HEK293 (cell line): ENCODE results near the gene TSGA10IP.
A peak's percentile ranks its signal among the peaks of the same experiment; 100 is the strongest.

Experiments used
- BCL11B ChIP-seq: fragments of 450-650 bp; formaldehyde crosslinking; IDR thresholded peaks from 2 replicates; pipeline ENCODE4 v1.5.1; 2016; ENCODE audit warnings: low read depth, missing biosample characterization, missing genetic modification characterization
- GFI1B ChIP-seq: fragments of 450-650 bp; formaldehyde crosslinking; IDR thresholded peaks from 2 replicates; pipeline ENCODE4 v1.5.1; 2016; ENCODE audit warnings: missing biosample characterization, missing genetic modification characterization
- HIC1 ChIP-seq: fragments of 450-650 bp; formaldehyde crosslinking; IDR thresholded peaks from 2 replicates; pipeline ENCODE4 v1.5.1; 2016; ENCODE audit warnings: missing biosample characterization, missing genetic modification characterization
- IKZF3 ChIP-seq: fragments of 450-650 bp; IDR thresholded peaks from 2 replicates; pipeline ENCODE4 v1.5.0; 2018; ENCODE audit warnings: missing biosample characterization, mild to moderate bottlenecking, missing genetic modification characterization, moderate library complexity
- KLF9 ChIP-seq: fragments of 450-650 bp; formaldehyde crosslinking; IDR thresholded peaks from 2 replicates; pipeline ENCODE4 v1.5.1; 2016; ENCODE audit warnings: missing biosample characterization, missing genetic modification characterization, low read depth
- MYNN ChIP-seq: fragments of 450-650 bp; formaldehyde crosslinking; IDR thresholded peaks from 2 replicates; pipeline ENCODE4 v1.5.1; 2016; ENCODE audit warnings: missing biosample characterization, missing genetic modification characterization, borderline replicate concordance
- OSR2 ChIP-seq: fragments of 450-650 bp; formaldehyde crosslinking; IDR thresholded peaks from 2 replicates; pipeline ENCODE4 v1.5.1; 2016; ENCODE audit warnings: missing biosample characterization, missing genetic modification characterization
- PATZ1 ChIP-seq: fragments of 450-650 bp; formaldehyde crosslinking; IDR thresholded peaks from 2 replicates; pipeline ENCODE4 v1.5.1; 2016; ENCODE audit warnings: missing biosample characterization, missing genetic modification characterization
- PRDM4 ChIP-seq: fragments of 450-650 bp; formaldehyde crosslinking; IDR thresholded peaks from 2 replicates; pipeline ENCODE4 v1.5.1; 2017; ENCODE audit warnings: missing biosample characterization, missing genetic modification characterization
- SCRT1 ChIP-seq: fragments of 450-650 bp; formaldehyde crosslinking; IDR thresholded peaks from 2 replicates; pipeline ENCODE4 v1.5.1; 2016; ENCODE audit warnings: missing biosample characterization, missing genetic modification characterization, borderline replicate concordance
- SP3 ChIP-seq: fragments of 450-650 bp; formaldehyde crosslinking; IDR thresholded peaks from 2 replicates; pipeline ENCODE4 v1.5.1; 2016; ENCODE audit warnings: missing biosample characterization, missing genetic modification characterization
- SP7 ChIP-seq: fragments of 450-650 bp; formaldehyde crosslinking; IDR thresholded peaks from 2 replicates; pipeline ENCODE4 v1.5.1; 2016; ENCODE audit warnings: missing biosample characterization, missing genetic modification characterization
- ZBTB1 ChIP-seq: fragments of 450-650 bp; formaldehyde crosslinking; IDR thresholded peaks from 2 replicates; pipeline ENCODE4 v1.5.1; 2016; ENCODE audit warnings: missing biosample characterization, missing genetic modification characterization
- ZBTB48 ChIP-seq: fragments of 450-650 bp; formaldehyde crosslinking; IDR thresholded peaks from 2 replicates; pipeline ENCODE4 v1.5.1; 2016; ENCODE audit warnings: missing biosample characterization, missing genetic modification characterization
- ZNF184 ChIP-seq: fragments of 450-650 bp; IDR thresholded peaks from 2 replicates; pipeline ENCODE4 v1.5.1; 2018; ENCODE audit warnings: missing biosample characterization, mild to moderate bottlenecking, missing genetic modification characterization
- ZNF248 ChIP-seq: fragments of 450-650 bp; formaldehyde crosslinking; IDR thresholded peaks from 2 replicates; pipeline ENCODE4 v1.5.1; 2017; ENCODE audit warnings: missing biosample characterization, missing genetic modification characterization
- ZNF280D ChIP-seq: fragments of 450-650 bp; formaldehyde crosslinking; IDR thresholded peaks from 2 replicates; pipeline ENCODE4 v1.5.1; 2016; ENCODE audit warnings: missing biosample characterization, missing genetic modification characterization
- ZNF404 ChIP-seq: fragments of 450-650 bp; formaldehyde crosslinking; IDR thresholded peaks from 2 replicates; pipeline ENCODE4 v1.5.1; 2017; ENCODE audit warnings: missing biosample characterization, missing genetic modification characterization
- ZNF596 ChIP-seq: fragments of 450-650 bp; IDR thresholded peaks from 2 replicates; pipeline ENCODE4 v1.5.0; 2018; ENCODE audit warnings: missing biosample characterization, mild to moderate bottlenecking, missing genetic modification characterization, moderate library complexity
- ZNF692 ChIP-seq: fragments of 450-650 bp; formaldehyde crosslinking; IDR thresholded peaks from 2 replicates; pipeline ENCODE4 v1.5.1; 2016; ENCODE audit warnings: missing biosample characterization, missing genetic modification characterization
- ZNF76 ChIP-seq: fragments of 450-650 bp; formaldehyde crosslinking; IDR thresholded peaks from 2 replicates; pipeline ENCODE4; 2016; ENCODE audit warnings: low read depth, missing biosample characterization, missing genetic modification characterization, borderline replicate concordance
- TF ChIP-seq, protein P1 (sequence below): sonication (generic); formaldehyde crosslinking; IDR thresholded peaks from 2 replicates; pipeline ENCODE4 v1.8.1; 2022; ENCODE audit warnings: mild to moderate bottlenecking, moderate library complexity, missing genetic modification reagents
- TF ChIP-seq, protein P2 (sequence below): fragments of 450-650 bp; formaldehyde crosslinking; IDR thresholded peaks from 2 replicates; pipeline ENCODE4 v1.5.1; 2016; ENCODE audit warnings: missing biosample characterization, missing genetic modification characterization

The TSGA10IP gene

DNA sequence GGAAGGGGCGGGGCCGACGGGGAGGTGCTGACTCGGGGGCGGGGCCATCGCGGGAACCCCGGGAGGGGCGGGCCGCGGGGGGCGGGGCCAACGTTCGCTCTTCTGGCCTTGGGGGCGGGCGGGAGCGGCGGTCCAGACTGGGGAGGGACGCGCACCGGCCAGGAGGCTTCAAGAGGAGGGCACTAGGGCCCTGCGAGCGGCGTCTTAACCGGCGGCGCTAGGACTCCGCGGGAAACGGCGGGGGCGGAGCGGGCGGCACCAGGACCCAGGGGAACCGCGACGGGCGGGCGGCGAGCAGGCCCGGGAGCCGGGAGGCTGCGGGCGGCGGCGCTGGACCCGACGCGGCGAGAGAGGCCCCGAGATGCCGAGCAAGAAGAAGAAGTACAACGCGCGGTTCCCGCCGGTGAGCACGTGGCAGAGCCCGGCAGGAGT, 26.1 kb upstream of the TSGA10IP start, which contains the start of gene DRAP1 (continued):
- no peak for TF ChIP-seq HIC1 (tag by site-specific recombination)
- TF ChIP-seq, protein P1, sequence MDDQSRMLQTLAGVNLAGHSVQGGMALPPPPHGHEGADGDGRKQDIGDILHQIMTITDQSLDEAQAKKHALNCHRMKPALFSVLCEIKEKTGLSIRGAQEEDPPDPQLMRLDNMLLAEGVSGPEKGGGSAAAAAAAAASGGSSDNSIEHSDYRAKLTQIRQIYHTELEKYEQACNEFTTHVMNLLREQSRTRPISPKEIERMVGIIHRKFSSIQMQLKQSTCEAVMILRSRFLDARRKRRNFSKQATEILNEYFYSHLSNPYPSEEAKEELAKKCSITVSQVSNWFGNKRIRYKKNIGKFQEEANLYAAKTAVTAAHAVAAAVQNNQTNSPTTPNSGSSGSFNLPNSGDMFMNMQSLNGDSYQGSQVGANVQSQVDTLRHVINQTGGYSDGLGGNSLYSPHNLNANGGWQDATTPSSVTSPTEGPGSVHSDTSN (CRISPR knock-in tag): peak; percentile 29
- TF ChIP-seq, protein P2, sequence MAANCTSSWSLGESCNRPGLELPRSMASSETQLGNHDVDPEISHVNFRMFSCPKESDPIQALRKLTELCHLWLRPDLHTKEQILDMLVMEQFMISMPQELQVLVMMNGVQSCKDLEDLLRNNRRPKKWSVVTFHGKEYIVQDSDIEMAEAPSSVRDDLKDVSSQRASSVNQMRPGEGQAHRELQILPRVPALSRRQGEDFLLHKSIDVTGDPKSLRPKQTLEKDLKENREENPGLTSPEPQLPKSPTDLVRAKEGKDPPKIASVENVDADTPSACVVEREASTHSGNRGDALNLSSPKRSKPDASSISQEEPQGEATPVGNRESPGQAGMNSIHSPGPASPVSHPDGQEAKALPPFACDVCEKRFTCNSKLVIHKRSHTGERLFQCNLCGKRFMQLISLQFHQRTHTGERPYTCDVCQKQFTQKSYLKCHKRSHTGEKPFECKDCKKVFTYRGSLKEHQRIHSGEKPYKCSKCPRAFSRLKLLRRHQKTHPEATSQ (tag by site-specific recombination): 0 out of 2 replicates have a peak, but pooled peaks have one; percentile 34
- TF ChIP-seq SCRT1 (tag by site-specific recombination): no peak
- TF ChIP-seq ZNF280D: no peak
- TF ChIP-seq ZBTB1 (tag by site-specific recombination): no peak
- peak; percentile 96 for TF ChIP-seq ZNF184
- peak; percentile 85; the same call in 1 of the 2 replicates for TF ChIP-seq ZNF692 (tag by site-specific recombination)
- TF ChIP-seq SP3 (tag by site-specific recombination): peak; percentile 65
- TF ChIP-seq SP7 (tag by site-specific recombination): peak; percentile 51
- TF ChIP-seq PRDM4 (tag by site-specific recombination): peak; percentile 30; the same call in 1 of the 2 replicates
- peak; percentile 73 for TF ChIP-seq PATZ1
- TF ChIP-seq KLF9 (tag by site-specific recombination): no peak
- TF ChIP-seq ZNF404 (tag by site-specific recombination): no peak
- TF ChIP-seq IKZF3 (tag by site-specific recombination): peak; percentile 73
- peak; percentile 69 for TF ChIP-seq ZNF596 (tag by site-specific recombination)
- TF ChIP-seq MYNN (tag by site-specific recombination): no peak
- peak; percentile 18; the same call in 1 of the 2 replicates for TF ChIP-seq OSR2 (tag by site-specific recombination)
- TF ChIP-seq ZNF248 (tag by site-specific recombination): no peak
- TF ChIP-seq BCL11B (tag by site-specific recombination): 0 out of 2 replicates have a peak, but pooled peaks have one; percentile 44
- TF ChIP-seq ZBTB48 (tag by site-specific recombination): no peak
- peak; percentile 54; the same call in 1 of the 2 replicates for TF ChIP-seq ZNF76
- no peak for TF ChIP-seq GFI1B (tag by site-specific recombination)
